ENCODE results near the gene SLC25A31. TPM values are rescaled to one million over a fixed set of nuclear protein-coding genes. Genes with fewer than 3 reads are reported as not detected.

SLC25A31 gene
- total RNA-seq, 1 donor from 2014 or later = not detected

- Mint-ChIP-seq H3K9me3 (ENCODE audit: unreplicated experiment) (no peaks in the 10 kb centered on the region), H3K4me1 (ENCODE audit: low read depth, unreplicated experiment) (no peaks in the 10 kb centered on the region), H3K27ac (ENCODE audit: unreplicated experiment) (no peak overlapping the region), H3K36me3 (ENCODE audit: unreplicated experiment) (peaks cover 4% of the 10 kb centered on the region), H3K27me3 (ENCODE audit: unreplicated experiment) (peaks cover 2% of the 10 kb centered on the region), H3K4me3 (ENCODE audit: unreplicated experiment) (no peak overlapping the region)
- no peak for TF ChIP-seq CTCF (IDR thresholded peaks at IDR 0.05; ENCODE audit: partially characterized antibody, unreplicated experiment)
- DNase-seq = no peak
Measured at GRCh38 chr4:127759228-127759820, 29.1 kb downstream of the SLC25A31 start.

- H3K9me3 Mint-ChIP-seq (ENCODE audit: unreplicated experiment) = no peaks in the 10 kb centered on the region
- H3K4me3 Mint-ChIP-seq (ENCODE audit: unreplicated experiment) = no peak overlapping the region
- TF ChIP-seq CTCF (IDR thresholded peaks at IDR 0.05; ENCODE audit: partially characterized antibody, unreplicated experiment) = no peak
- H3K27me3 Mint-ChIP-seq (ENCODE audit: unreplicated experiment) = peaks cover 2% of the 10 kb centered on the region
- DNase-seq = no peak
- no peak overlapping the region for H3K27ac Mint-ChIP-seq (ENCODE audit: unreplicated experiment)
- peaks cover 4% of the 10 kb centered on the region for H3K36me3 Mint-ChIP-seq (ENCODE audit: unreplicated experiment)
- H3K4me1 Mint-ChIP-seq (ENCODE audit: low read depth, unreplicated experiment) = no peaks in the 10 kb centered on the region
Measured at GRCh38 chr4:127759893-127760292, 29.7 kb downstream of the SLC25A31 start.

- Mint-ChIP-seq H3K9me3 (ENCODE audit: unreplicated experiment) (peaks cover 3% of the 10 kb centered on the region), H3K27me3 (ENCODE audit: unreplicated experiment) (peaks cover 2% of the 10 kb centered on the region), H3K36me3 (ENCODE audit: unreplicated experiment) (no peaks in the 10 kb centered on the region), H3K4me3 (ENCODE audit: unreplicated experiment) (no peak overlapping the region), H3K27ac (ENCODE audit: unreplicated experiment) (no peak overlapping the region), H3K4me1 (ENCODE audit: low read depth, unreplicated experiment) (peaks cover 18% of the 10 kb centered on the region)
- TF ChIP-seq CTCF (IDR thresholded peaks at IDR 0.05; ENCODE audit: partially characterized antibody, unreplicated experiment) = no peak
- no peak for DNase-seq
Measured at GRCh38 chr4:127771535-127772275, 41.5 kb downstream of the SLC25A31 start.

GRCh38 chr4:127772769-127773671, 42.8 kb downstream of the SLC25A31 start:
- peaks cover 2% of the 10 kb centered on the region for H3K27me3 Mint-ChIP-seq (ENCODE audit: unreplicated experiment)
- TF ChIP-seq CTCF (IDR thresholded peaks at IDR 0.05; ENCODE audit: partially characterized antibody, unreplicated experiment) = no peak
- H3K27ac Mint-ChIP-seq (ENCODE audit: unreplicated experiment) = peak overlapping the region; percentile 73
- no peaks in the 10 kb centered on the region for H3K36me3 Mint-ChIP-seq (ENCODE audit: unreplicated experiment)
- DNase-seq = no peak
- peaks cover 3% of the 10 kb centered on the region for H3K9me3 Mint-ChIP-seq (ENCODE audit: unreplicated experiment)
- H3K4me3 Mint-ChIP-seq (ENCODE audit: unreplicated experiment) = no peak overlapping the region
- peaks cover 18% of the 10 kb centered on the region for H3K4me1 Mint-ChIP-seq (ENCODE audit: low read depth, unreplicated experiment)

Data from glutamatergic neuron (in vitro differentiated cells).